GM18511 (cell line): ENCODE results near the gene HOXA7.

ENCODE experiments used
- ATAC-seq: cut with Tn5 transposase; IDR thresholded peaks from one replicate; pipeline ENCODE4 v1.9.1; 2021; ENCODE audit warnings: mild to moderate bottlenecking, moderate library complexity; ENCODE audit not compliant: unreplicated experiment

HOXA7 gene

GRCh38 chr7:27122077-27122910 lies 34.2 kb downstream of the HOXA7 start:
- no peak for ATAC-seq

- ATAC-seq = no peak
Measured at GRCh38 chr7:27121684-27122076, 34.8 kb downstream of the HOXA7 start.

- ATAC-seq = no peak
Measured at GRCh38 chr7:27119412-27119911, 37.0 kb downstream of the HOXA7 start.

GRCh38 chr7:27118580-27118979 lies 37.9 kb downstream of the HOXA7 start:
- ATAC-seq = no peak

GRCh38 chr7:27117887-27118491 lies 38.5 kb downstream of the HOXA7 start:
- ATAC-seq = no peak

GRCh38 chr7:27116962-27117886 lies 39.3 kb downstream of the HOXA7 start:
- no peak for ATAC-seq

GRCh38 chr7:27116031-27116961 lies 40.2 kb downstream of the HOXA7 start:
- no peak for ATAC-seq

GRCh38 chr7:27115221-27116026 lies 41.1 kb downstream of the HOXA7 start:
- no peak for ATAC-seq

- no peak for ATAC-seq
Measured at GRCh38 chr7:27114881-27115220, 41.6 kb downstream of the HOXA7 start.

GRCh38 chr7:27113991-27114769 lies 42.3 kb downstream of the HOXA7 start:
- no peak for ATAC-seq

- no peak for ATAC-seq
Measured at GRCh38 chr7:27112955-27113949, 43.2 kb downstream of the HOXA7 start.

- no peak for ATAC-seq
Measured at GRCh38 chr7:27112361-27112760, 44.1 kb downstream of the HOXA7 start.

- ATAC-seq = no peak
Measured at GRCh38 chr7:27111751-27112277, 44.7 kb downstream of the HOXA7 start.

- ATAC-seq = no peak
Measured at GRCh38 chr7:27111042-27111750, 45.3 kb downstream of the HOXA7 start.

- ATAC-seq = no peak
Measured at GRCh38 chr7:27110186-27111031, 46.1 kb downstream of the HOXA7 start.
